Osteoblast (primary cell): ENCODE results near the gene ERVW-1. TPM values are rescaled to one million over a fixed set of nuclear protein-coding genes. Genes with fewer than 3 reads are reported as not detected.

ENCODE experiments used
- DNase-seq: peaks from one replicate; pipeline ENCODE4 v3.0.0; 2011; ENCODE audit warnings: low spot score, mixed read lengths; ENCODE audit not compliant: insufficient read length; ENCODE audit errors: missing footprints
- H2AFZ ChIP-seq: 2 replicates; pipeline ENCODE4 v1.6.0; 2011; ENCODE audit warnings: mild to moderate bottlenecking, low read length
- H3K27ac ChIP-seq: 2 replicates; pipeline ENCODE4 v1.5.1; 2011; ENCODE audit warnings: mild to moderate bottlenecking, low read depth, low read length, moderate library complexity
- H3K27me3 ChIP-seq: 2 replicates; pipeline ENCODE4 v1.6.0; 2012; ENCODE audit warnings: mild to moderate bottlenecking, control low read depth, inconsistent platforms, low read length, moderate library complexity; ENCODE audit not compliant: insufficient read depth
- H3K36me3 ChIP-seq: 2 replicates; pipeline ENCODE4 v1.5.1; 2011; ENCODE audit warnings: mild to moderate bottlenecking, low read length, control low read depth, moderate library complexity; ENCODE audit not compliant: insufficient read depth
- H3K4me1 ChIP-seq: 2 replicates; pipeline ENCODE4 v1.5.1; 2011; ENCODE audit warnings: mild to moderate bottlenecking, low read length, control low read depth, moderate library complexity; ENCODE audit not compliant: insufficient read depth
- H3K4me2 ChIP-seq: 2 replicates; pipeline ENCODE4 v1.6.0; 2011; ENCODE audit warnings: mild to moderate bottlenecking, low read length; ENCODE audit not compliant: insufficient read depth
- H3K4me3 ChIP-seq: fragments of 200-600 bp; sonication (generic); 3 replicates; pipeline ENCODE4 v1.5.1; 2012; ENCODE audit warnings: mild to moderate bottlenecking, low read length, inconsistent platforms; ENCODE audit not compliant: insufficient read depth
- H3K79me2 ChIP-seq: 2 replicates; pipeline ENCODE4 v1.6.0; 2012; ENCODE audit warnings: mild to moderate bottlenecking, low read length, control low read depth, inconsistent platforms; ENCODE audit not compliant: insufficient read depth
- H3K9me3 ChIP-seq: 2 replicates; pipeline ENCODE4 v1.5.1; 2011; ENCODE audit warnings: low read depth, low read length, control low read depth
- H4K20me1 ChIP-seq: 2 replicates; pipeline ENCODE4 v1.6.0; 2012; ENCODE audit warnings: mild to moderate bottlenecking, low read length, control low read depth; ENCODE audit not compliant: insufficient read depth
- CTCF ChIP-seq: IDR thresholded peaks from 2 replicates; pipeline ENCODE4 v1.5.1; 2011; ENCODE audit warnings: mild to moderate bottlenecking, low read depth, low read length, moderate library complexity; ENCODE audit errors: extremely low read depth
- total RNA-seq: library from RNA; depleted of rRNA; stranded (reverse); fragments of >200 nt; gene quantifications from 2 replicates; pipeline ENCODE4 v1.2.3, GENCODE V29; 2012

ERVW-1 gene
- total RNA-seq, 1 donor, result not detected

DNA sequence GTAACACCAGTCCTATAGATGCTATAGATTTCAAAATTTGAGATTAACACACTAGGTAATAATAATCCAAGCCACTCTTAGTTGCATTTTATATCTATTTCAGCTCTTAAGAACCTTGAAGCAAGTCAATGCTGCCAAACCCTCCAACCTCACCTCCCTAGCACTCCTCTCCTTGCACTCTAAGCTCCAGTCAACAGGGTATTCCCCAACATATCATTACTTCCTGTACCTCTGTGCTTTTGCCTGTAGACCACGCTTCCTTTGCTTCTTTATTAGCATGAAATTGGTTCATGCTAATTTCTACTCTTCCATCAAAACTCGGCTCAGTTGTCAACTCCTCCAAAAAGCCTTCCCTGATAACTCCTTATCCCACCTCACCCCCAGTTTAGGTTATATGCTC lies 26.0 kb upstream of the ERVW-1 start:
- Histone ChIP-seq H3K4me1 (no peaks in the 10 kb centered on the region), H3K27me3 (no peaks in the 10 kb centered on the region), H3K36me3 (peaks cover 26% of the 10 kb centered on the region), H3K4me2 (no peak overlapping the region), H3K79me2 (no peaks in the 10 kb centered on the region), H2AFZ (no peak overlapping the region), H4K20me1 (no peaks in the 10 kb centered on the region), H3K9me3 (no peaks in the 10 kb centered on the region), H3K27ac (no peak overlapping the region), H3K4me3 (no peak overlapping the region)
- no peak for DNase-seq
- TF ChIP-seq CTCF, result no peak

DNA sequence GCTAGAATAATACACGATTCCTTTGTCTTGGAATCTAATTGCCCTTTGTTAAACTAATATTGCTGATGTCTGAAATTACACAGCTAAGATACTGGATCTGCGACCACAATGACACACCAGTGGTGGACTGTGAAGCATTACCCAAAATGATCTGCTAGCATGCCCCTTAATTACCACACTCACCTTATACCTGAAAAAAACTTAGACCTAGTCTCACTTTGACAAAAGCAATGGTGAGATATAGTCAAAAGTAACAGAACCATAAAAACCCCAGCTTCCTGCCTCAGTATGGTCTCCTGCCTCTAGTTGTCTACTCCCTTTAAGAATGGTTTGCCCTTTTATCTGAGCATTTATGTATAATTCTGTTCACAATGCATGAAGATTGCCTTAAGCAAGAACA lies 20.8 kb upstream of the ERVW-1 start:
- no peaks in the 10 kb centered on the region for H3K9me3 ChIP-seq
- no peaks in the 10 kb centered on the region for H3K79me2 ChIP-seq
- DNase-seq, result no peak

GRCh38 chr7:92496876-92497275 lies 19.1 kb upstream of the ERVW-1 start:
- no peak for TF ChIP-seq CTCF
- DNase-seq, result peak; percentile 9

More for the DNA sequence above, 20.8 kb upstream of the ERVW-1 start:
- H3K4me3 ChIP-seq, result no peak overlapping the region
- no peak overlapping the region for H3K27ac ChIP-seq
- H3K36me3 ChIP-seq, result peaks cover 28% of the 10 kb centered on the region
- no peaks in the 10 kb centered on the region for H4K20me1 ChIP-seq
- H3K27me3 ChIP-seq, result no peaks in the 10 kb centered on the region
- no peak overlapping the region for H2AFZ ChIP-seq
- no peak for TF ChIP-seq CTCF
- H3K4me2 ChIP-seq, result no peak overlapping the region
- H3K4me1 ChIP-seq, result peaks cover 7% of the 10 kb centered on the region

GRCh38 chr7:92489634-92490033 lies 11.9 kb upstream of the ERVW-1 start:
- no peak overlapping the region for H3K4me3 ChIP-seq
- no peak for TF ChIP-seq CTCF
- no peak for DNase-seq
- H3K27me3 ChIP-seq, result no peaks in the 10 kb centered on the region
- H4K20me1 ChIP-seq, result no peaks in the 10 kb centered on the region
- no peak overlapping the region for H3K27ac ChIP-seq
- H3K4me2 ChIP-seq, result no peak overlapping the region
- no peaks in the 10 kb centered on the region for H3K9me3 ChIP-seq
- H3K79me2 ChIP-seq, result no peaks in the 10 kb centered on the region
- H2AFZ ChIP-seq, result no peak overlapping the region
- peaks cover 40% of the 10 kb centered on the region for H3K36me3 ChIP-seq
- H3K4me1 ChIP-seq, result no peaks in the 10 kb centered on the region

More at GRCh38 chr7:92496876-92497275, 19.1 kb upstream of the ERVW-1 start:
- Histone ChIP-seq H3K27ac (peak overlapping the region; percentile 20), H2AFZ (no peak overlapping the region), H3K36me3 (peaks cover 28% of the 10 kb centered on the region), H3K9me3 (no peaks in the 10 kb centered on the region), H4K20me1 (no peaks in the 10 kb centered on the region), H3K79me2 (no peaks in the 10 kb centered on the region), H3K27me3 (no peaks in the 10 kb centered on the region), H3K4me1 (peaks cover 7% of the 10 kb centered on the region), H3K4me3 (no peak overlapping the region), H3K4me2 (no peak overlapping the region)
